IMR-90 (cell line): ENCODE measurements around the gene ETFA.

Source experiments
- BHLHE40 ChIP-seq: fragments of 150-350 bp; IDR thresholded peaks from 2 replicates; pipeline ENCODE4 v1.6.1; 2016; ENCODE audit warnings: mild to moderate bottlenecking, low read depth, low read length
- CHD1 ChIP-seq: IDR thresholded peaks from 2 replicates; pipeline ENCODE4 v1.6.1; 2012; ENCODE audit warnings: low read depth, low read length, improper control_type of control experiment
- CTCF ChIP-seq: conservative IDR thresholded peaks from 2 replicates; pipeline ENCODE4 v1.5.1; 2012; ENCODE audit warnings: mild to moderate bottlenecking, low read depth, low read length, improper control_type of control experiment
- ELK1 ChIP-seq: fragments of 150-350 bp; IDR thresholded peaks from 2 replicates; pipeline ENCODE4 v1.6.1; 2016; ENCODE audit warnings: low read depth, mild to moderate bottlenecking, low read length, moderate library complexity, borderline replicate concordance
- FOS ChIP-seq: fragments of 150-350 bp; IDR thresholded peaks from 2 replicates; pipeline ENCODE4 v1.6.1; 2016; ENCODE audit warnings: low read depth, low read length
- MAZ ChIP-seq: IDR thresholded peaks from 2 replicates; pipeline ENCODE4 v1.6.1; 2012; ENCODE audit warnings: low read depth, mild to moderate bottlenecking, low read length, improper control_type of control experiment, moderate library complexity, borderline replicate concordance
- MXI1 ChIP-seq: IDR thresholded peaks from 2 replicates; pipeline ENCODE4 v1.6.1; 2012; ENCODE audit warnings: low read depth, mild to moderate bottlenecking, low read length, moderate library complexity, borderline replicate concordance
- POLR2A ChIP-seq: IDR thresholded peaks from 2 replicates; pipeline ENCODE4 v1.6.1; 2012; ENCODE audit warnings: mild to moderate bottlenecking, low read depth, low read length
- RCOR1 ChIP-seq: IDR thresholded peaks from 2 replicates; pipeline ENCODE4 v1.6.1; 2012; ENCODE audit warnings: mild to moderate bottlenecking, low read length, improper control_type of control experiment; ENCODE audit not compliant: insufficient replicate concordance
- RFX5 ChIP-seq: IDR thresholded peaks from 2 replicates; pipeline ENCODE4 v1.8.0; 2012; ENCODE audit warnings: low read depth, mild to moderate bottlenecking, low read length, moderate library complexity
- SMC3 ChIP-seq: fragments of 150-350 bp; IDR thresholded peaks from 2 replicates; pipeline ENCODE4 v1.6.1; 2016; ENCODE audit warnings: low read depth, mild to moderate bottlenecking, antibody characterized with exemption, low read length, moderate library complexity
- USF2 ChIP-seq: fragments of 150-350 bp; IDR thresholded peaks from 2 replicates; pipeline ENCODE4 v1.6.1; 2017; ENCODE audit warnings: mild to moderate bottlenecking, antibody characterized with exemption, low read length, low read depth

GRCh38 chr15:76234337-76234889 is 76.9 kb downstream of the ETFA start:
- TF ChIP-seq POLR2A (no peak), CTCF (no peak), SMC3 (no peak), CHD1 (no peak), ELK1 (no peak), USF2 (no peak), BHLHE40 (no peak), MAZ (no peak), RCOR1 (no peak), FOS (no peak), MXI1 (no peak), RFX5 (no peak)
